ENCODE measurements around the gene SMIM32. TPM values are rescaled to one million over a fixed set of nuclear protein-coding genes. Genes with fewer than 3 reads are reported as not detected.

SMIM32 gene
- total and polyA plus RNA-seq, 2 donors (not counting 1 experiment from before 2014, with no cell fraction given), result not detected

DNA sequence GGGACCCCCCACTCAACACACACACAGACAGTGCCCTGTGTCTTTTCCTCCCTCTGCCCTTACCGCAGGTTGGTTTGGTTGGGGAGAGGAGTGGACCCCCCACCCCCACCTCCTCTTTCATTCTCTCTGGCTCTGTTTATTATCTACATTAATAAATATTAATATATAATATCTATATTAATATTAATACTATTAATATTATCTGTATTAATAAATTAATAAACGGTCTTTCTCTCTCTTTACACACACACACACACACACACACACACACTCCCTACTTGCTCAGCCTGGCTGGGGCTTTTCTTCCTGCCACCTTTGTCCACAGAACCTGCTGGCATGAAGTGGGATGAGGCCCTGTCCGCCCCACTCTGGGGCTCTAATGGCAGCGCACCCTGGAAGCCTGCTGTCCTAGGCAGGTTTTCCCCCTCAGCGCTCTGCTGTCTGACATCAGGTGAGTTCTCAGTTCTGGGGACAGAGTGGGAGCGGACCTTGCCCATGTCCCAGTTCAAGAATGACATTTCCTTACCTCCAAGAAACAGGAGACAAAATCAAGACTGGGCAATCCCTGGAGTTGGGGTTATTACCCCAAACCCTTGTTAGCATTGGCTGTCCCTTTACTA, 10.5 kb upstream of the SMIM32 start:
- H3K4me3 ChIP-seq (ENCODE audit: control extremely low read depth in 1 of 5, extremely low read depth in 1 of 5, insufficient read depth in 1 of 5, low read depth in 2 of 5, low read length in 4 of 5), result no peak overlapping the region
- no peak overlapping the region for H2AFZ ChIP-seq (ENCODE audit: insufficient read depth, low read depth, low read length, poor library complexity, severe bottlenecking)
- intact Hi-C loops (cut with micrococcal nuclease), result no loop called here
- no peaks in the 10 kb centered on the region for H4K20me1 ChIP-seq (ENCODE audit: control insufficient read depth, insufficient read depth, low read length, poor library complexity, severe bottlenecking)
- no peaks in the 10 kb centered on the region for H3K36me3 ChIP-seq (replicated peaks in 1 of 2; ENCODE audit: control extremely low read depth in 1 of 2, control insufficient read depth in 1 of 2, extremely low read depth in 1 of 2, insufficient read depth in 2 of 2, low read length in 1 of 2)
- CTCF ChIA-PET, result no interaction called here
- H3K9ac ChIP-seq (ENCODE audit: low read length), result no peak overlapping the region
- Mint-ChIP-seq H3K9me3 (ENCODE audit: insufficient read depth) (no peaks in the 10 kb centered on the region), H3K4me3 (no peak overlapping the region), H3K27ac (no peak overlapping the region), H3K4me1 (no peaks in the 10 kb centered on the region), H3K27me3 (peaks cover 33% of the 10 kb centered on the region)
- POLR2A ChIA-PET, result interaction anchor here (0.6 kb wide), 1 partner anchor 28 kb away, joined by 3 read pairs; no protein-coding TSS in a partner anchor
- no peak overlapping the region for H3K4me2 ChIP-seq (replicated peaks; ENCODE audit: low read depth, low read length, poor library complexity, severe bottlenecking)
- TF ChIP-seq EZH2 (IDR thresholded peaks at IDR 0.05; ENCODE audit: borderline replicate concordance, insufficient read depth, low read depth, low read length, poor library complexity, severe bottlenecking), result no peak
- TF ChIP-seq, protein P1, sequence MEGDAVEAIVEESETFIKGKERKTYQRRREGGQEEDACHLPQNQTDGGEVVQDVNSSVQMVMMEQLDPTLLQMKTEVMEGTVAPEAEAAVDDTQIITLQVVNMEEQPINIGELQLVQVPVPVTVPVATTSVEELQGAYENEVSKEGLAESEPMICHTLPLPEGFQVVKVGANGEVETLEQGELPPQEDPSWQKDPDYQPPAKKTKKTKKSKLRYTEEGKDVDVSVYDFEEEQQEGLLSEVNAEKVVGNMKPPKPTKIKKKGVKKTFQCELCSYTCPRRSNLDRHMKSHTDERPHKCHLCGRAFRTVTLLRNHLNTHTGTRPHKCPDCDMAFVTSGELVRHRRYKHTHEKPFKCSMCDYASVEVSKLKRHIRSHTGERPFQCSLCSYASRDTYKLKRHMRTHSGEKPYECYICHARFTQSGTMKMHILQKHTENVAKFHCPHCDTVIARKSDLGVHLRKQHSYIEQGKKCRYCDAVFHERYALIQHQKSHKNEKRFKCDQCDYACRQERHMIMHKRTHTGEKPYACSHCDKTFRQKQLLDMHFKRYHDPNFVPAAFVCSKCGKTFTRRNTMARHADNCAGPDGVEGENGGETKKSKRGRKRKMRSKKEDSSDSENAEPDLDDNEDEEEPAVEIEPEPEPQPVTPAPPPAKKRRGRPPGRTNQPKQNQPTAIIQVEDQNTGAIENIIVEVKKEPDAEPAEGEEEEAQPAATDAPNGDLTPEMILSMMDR (IDR thresholded peaks at IDR 0.05), result no peak
- ATAC-seq (ENCODE audit: low read depth) (no peak), DNase-seq (no peak)
- no peaks in the 10 kb centered on the region for H3K79me2 ChIP-seq (ENCODE audit: control insufficient read depth, insufficient read depth, low read length)
- 96% methylated on average over 2 of the region's 6 CpGs for WGBS (ENCODE audit: insufficient coverage)
- no peak overlapping the region for H3K27ac ChIP-seq (ENCODE audit: low read length in 2 of 2)
- H3K27me3 ChIP-seq (replicated peaks in 1 of 4; ENCODE audit: control extremely low read depth in 1 of 4, control insufficient read depth in 3 of 4, insufficient read depth in 4 of 4, low read length in 3 of 4), result peaks cover 0 to 14% (median 1%) of the 10 kb centered on the region in 4 experiments
- no peaks in the 10 kb centered on the region for H3K4me1 ChIP-seq (ENCODE audit: control insufficient read depth in 2 of 2, insufficient read depth in 2 of 2, low read length in 2 of 2)
- no peaks in the 10 kb centered on the region for H3K9me3 ChIP-seq (ENCODE audit: control extremely low read depth in 1 of 3, control insufficient read depth in 2 of 3, insufficient read depth in 1 of 3, low read length in 2 of 3)

DNA sequence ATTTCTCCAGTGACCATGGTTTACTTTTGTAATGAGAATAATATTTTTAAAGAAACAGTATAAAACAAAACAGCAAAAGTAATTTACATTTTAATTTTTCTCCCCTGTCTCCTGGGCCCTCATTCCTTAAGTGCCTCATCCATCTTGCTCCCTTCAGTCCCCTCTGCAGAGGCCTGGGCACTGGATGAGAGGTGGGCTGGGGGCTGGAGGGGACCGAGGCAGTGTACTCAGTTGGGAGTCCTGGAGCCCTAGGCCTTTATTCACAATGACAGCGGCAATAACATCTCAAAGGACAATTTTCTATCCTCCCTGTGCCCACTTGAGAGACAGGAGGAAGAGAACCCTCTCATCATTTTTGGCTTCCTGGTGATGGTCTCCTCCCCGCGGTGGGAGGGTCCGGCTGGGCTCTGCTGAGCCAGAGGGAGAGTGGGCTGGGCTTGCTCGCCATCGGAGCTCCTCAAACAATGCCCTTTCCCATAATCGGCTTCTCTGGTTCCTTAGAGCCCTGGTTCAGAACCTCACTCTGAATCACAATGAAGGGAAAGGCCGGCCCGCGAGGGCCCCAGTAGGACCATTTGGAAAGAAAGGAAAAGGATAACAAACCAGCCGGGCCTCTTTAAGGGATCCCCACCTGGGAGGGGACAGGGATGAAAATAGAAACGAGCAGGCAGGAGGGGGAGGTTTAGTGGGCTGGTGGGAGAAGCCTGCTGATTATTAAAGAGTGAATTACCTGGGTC, 9.7 kb upstream of the SMIM32 start:
- 20% methylated on average over 7 of the region's 13 CpGs for WGBS (ENCODE audit: insufficient coverage)
- H3K4me2 ChIP-seq (replicated peaks; ENCODE audit: low read depth, low read length, poor library complexity, severe bottlenecking), result no peak overlapping the region
- CTCF ChIA-PET, result no interaction called here
- intact Hi-C loops (cut with micrococcal nuclease), result no loop called here
- TF ChIP-seq EZH2 (IDR thresholded peaks at IDR 0.05; ENCODE audit: borderline replicate concordance, insufficient read depth, low read depth, low read length, poor library complexity, severe bottlenecking), result no peak
- TF ChIP-seq, protein P1 (IDR thresholded peaks at IDR 0.05), result no peak
- no peaks in the 10 kb centered on the region for H3K36me3 ChIP-seq (replicated peaks in 1 of 2; ENCODE audit: control extremely low read depth in 1 of 2, control insufficient read depth in 1 of 2, extremely low read depth in 1 of 2, insufficient read depth in 2 of 2, low read length in 1 of 2)
- no peaks in the 10 kb centered on the region for H4K20me1 ChIP-seq (ENCODE audit: control insufficient read depth, insufficient read depth, low read length, poor library complexity, severe bottlenecking)
- ATAC-seq (ENCODE audit: low read depth), result no peak
- no peak overlapping the region for H3K27ac ChIP-seq (ENCODE audit: low read length in 2 of 2)
- H3K4me1 Mint-ChIP-seq, result no peaks in the 10 kb centered on the region
- no peak overlapping the region for H3K27ac Mint-ChIP-seq
- H3K4me3 Mint-ChIP-seq, result no peak overlapping the region
- H3K9me3 Mint-ChIP-seq (ENCODE audit: insufficient read depth), result no peaks in the 10 kb centered on the region
- no peaks in the 10 kb centered on the region for H3K79me2 ChIP-seq (ENCODE audit: control insufficient read depth, insufficient read depth, low read length)
- DNase-seq, result no peak
- no peak overlapping the region for H3K9ac ChIP-seq (ENCODE audit: low read length)
- H3K27me3 Mint-ChIP-seq, result peaks cover 35% of the 10 kb centered on the region
- H3K4me3 ChIP-seq (ENCODE audit: control extremely low read depth in 1 of 5, extremely low read depth in 1 of 5, insufficient read depth in 1 of 5, low read depth in 2 of 5, low read length in 4 of 5), result no peak overlapping the region
- peaks cover 0 to 14% (median 1%) of the 10 kb centered on the region in 4 experiments for H3K27me3 ChIP-seq (replicated peaks in 1 of 4; ENCODE audit: control extremely low read depth in 1 of 4, control insufficient read depth in 3 of 4, insufficient read depth in 4 of 4, low read length in 3 of 4)
- POLR2A ChIA-PET, result interaction anchor here (0.6 kb wide), 1 partner anchor 27 kb away, joined by 3 read pairs; no protein-coding TSS in a partner anchor
- no peak overlapping the region for H2AFZ ChIP-seq (ENCODE audit: insufficient read depth, low read depth, low read length, poor library complexity, severe bottlenecking)
- no peaks in the 10 kb centered on the region for H3K4me1 ChIP-seq (ENCODE audit: control insufficient read depth in 2 of 2, insufficient read depth in 2 of 2, low read length in 2 of 2)
- no peaks in the 10 kb centered on the region for H3K9me3 ChIP-seq (ENCODE audit: control extremely low read depth in 1 of 3, control insufficient read depth in 2 of 3, insufficient read depth in 1 of 3, low read length in 2 of 3)

All from B cell (primary cell).